Tibial artery (tissue), 4 donors: Measurements from ENCODE around the gene MACROD2.

ENCODE experiments used
- DNase-seq, 2 donors: peaks; one replicate each; pipeline ENCODE4 v3.0.0-alpha.2; 2019
- H3K27ac ChIP-seq, 2 donors: fragments of 200-600 bp; sonication (generic) in 1 of 2; 1 replicate in 1 of 2; 2 replicates in 1 of 2; pipeline ENCODE4 v1.5.1; 2018 to 2019; ENCODE audit warnings: mild to moderate bottlenecking in 1 of 2
- H3K27me3 ChIP-seq, 2 donors: fragments of 200-600 bp; sonication (generic) in 1 of 2; one replicate each; pipeline versions ENCODE4 v1.5.1 to v1.6.0; 2016 to 2019
- H3K36me3 ChIP-seq, 3 donors: fragments of 200-600 bp; sonication (generic) in 2 of 3; one replicate each; pipeline ENCODE4 v1.5.1; 2016 to 2019; ENCODE audit warnings: mild to moderate bottlenecking in 2 of 3
- H3K4me1 ChIP-seq, 4 donors: fragments of 200-600 bp; sonication (generic) in 2 of 4; 1 replicate in 3 of 4; 2 replicates in 1 of 4; pipeline ENCODE4 v1.5.1; 2016 to 2019
- H3K4me3 ChIP-seq, 2 donors: fragments of 200-600 bp; sonication (generic) in 1 of 2; 1 replicate in 1 of 2; 2 replicates in 1 of 2; pipeline ENCODE4 v1.5.1; 2018 to 2019; ENCODE audit warnings: mild to moderate bottlenecking in 2 of 2
- H3K9me3 ChIP-seq, 3 donors: fragments of 200-600 bp; sonication (generic) in 1 of 3; one replicate each; pipeline ENCODE4 v1.5.1; 2016 to 2019
- intact Hi-C: fragments of 100-400 bp; cut with DNase I; formaldehyde crosslinking; loops from one replicate; pipeline ENCODE4 v1.15.0; 2023; ENCODE audit warnings: low total_unique reads
- TF ChIP-seq, protein P1 (sequence below), 2 experiments: fragments of 200-600 bp in 1 of 2; fragments of 450-650 bp in 1 of 2; IDR thresholded peaks; one replicate each; pipeline ENCODE4 v1.5.1; 2017 to 2019; ENCODE audit warnings: antibody characterized with exemption in 2 of 2, mild to moderate bottlenecking in 1 of 2, moderate library complexity in 1 of 2

The MACROD2 gene

DNA sequence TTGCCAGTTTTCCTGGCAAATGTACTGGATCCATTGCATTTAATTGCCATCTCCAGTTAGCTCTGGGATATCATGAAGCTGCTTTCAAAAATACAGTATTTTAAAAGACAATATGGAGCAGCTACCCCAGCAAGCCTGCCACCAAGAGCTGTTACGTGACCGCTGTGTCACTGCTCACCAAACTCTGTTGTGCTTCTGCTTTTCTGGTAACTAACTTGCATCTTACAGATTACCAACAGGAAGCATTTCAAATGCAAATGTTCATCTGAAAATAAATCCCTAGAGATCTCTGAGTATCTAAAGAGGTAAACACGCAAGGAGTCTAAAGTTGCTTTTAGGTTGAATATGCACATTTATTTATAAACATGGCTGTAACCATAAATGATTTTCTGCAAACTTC lies 1569.7 kb downstream of the MACROD2 start:
- H3K27ac ChIP-seq: no peak overlapping the region
- DNase-seq: no peak
- H3K9me3 ChIP-seq: no peaks in the 10 kb centered on the region
- H3K36me3 ChIP-seq: no peaks in the 10 kb centered on the region
- intact Hi-C loops: no loop called here
- H3K27me3 ChIP-seq: no peaks in the 10 kb centered on the region
- TF ChIP-seq, protein P1, sequence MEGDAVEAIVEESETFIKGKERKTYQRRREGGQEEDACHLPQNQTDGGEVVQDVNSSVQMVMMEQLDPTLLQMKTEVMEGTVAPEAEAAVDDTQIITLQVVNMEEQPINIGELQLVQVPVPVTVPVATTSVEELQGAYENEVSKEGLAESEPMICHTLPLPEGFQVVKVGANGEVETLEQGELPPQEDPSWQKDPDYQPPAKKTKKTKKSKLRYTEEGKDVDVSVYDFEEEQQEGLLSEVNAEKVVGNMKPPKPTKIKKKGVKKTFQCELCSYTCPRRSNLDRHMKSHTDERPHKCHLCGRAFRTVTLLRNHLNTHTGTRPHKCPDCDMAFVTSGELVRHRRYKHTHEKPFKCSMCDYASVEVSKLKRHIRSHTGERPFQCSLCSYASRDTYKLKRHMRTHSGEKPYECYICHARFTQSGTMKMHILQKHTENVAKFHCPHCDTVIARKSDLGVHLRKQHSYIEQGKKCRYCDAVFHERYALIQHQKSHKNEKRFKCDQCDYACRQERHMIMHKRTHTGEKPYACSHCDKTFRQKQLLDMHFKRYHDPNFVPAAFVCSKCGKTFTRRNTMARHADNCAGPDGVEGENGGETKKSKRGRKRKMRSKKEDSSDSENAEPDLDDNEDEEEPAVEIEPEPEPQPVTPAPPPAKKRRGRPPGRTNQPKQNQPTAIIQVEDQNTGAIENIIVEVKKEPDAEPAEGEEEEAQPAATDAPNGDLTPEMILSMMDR (IDR thresholded peaks at IDR 0.05): no peak
- H3K4me1 ChIP-seq: peaks cover 0 to 20% (median 0%) of the 10 kb centered on the region in 4 donors
- no peak overlapping the region for H3K4me3 ChIP-seq

DNA sequence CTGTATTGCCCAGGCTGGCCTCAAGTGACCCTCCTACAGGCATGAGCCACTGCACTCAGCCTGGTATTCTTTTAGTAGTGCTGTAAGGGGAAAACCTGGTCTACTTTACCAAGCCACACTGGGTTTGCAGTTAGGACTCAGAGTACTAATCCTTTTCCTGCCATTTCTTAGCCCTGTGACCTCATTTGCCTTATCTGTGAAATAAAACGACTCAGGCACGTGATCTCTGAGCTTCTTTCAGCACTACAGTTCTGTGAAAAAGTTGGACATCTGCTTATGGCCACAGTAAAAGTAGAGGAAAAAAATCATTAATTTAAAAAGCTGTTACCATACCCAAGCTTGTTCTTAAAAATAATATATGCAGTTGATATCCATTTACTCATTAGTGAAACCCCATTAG lies 1570.5 kb downstream of the MACROD2 start:
- Histone ChIP-seq H3K4me3 (no peak overlapping the region), H3K36me3 (no peaks in the 10 kb centered on the region), H3K27me3 (no peaks in the 10 kb centered on the region), H3K27ac (no peak overlapping the region), H3K9me3 (no peaks in the 10 kb centered on the region), H3K4me1 (peaks cover 0 to 20% (median 0%) of the 10 kb centered on the region in 4 donors)
- no peak for DNase-seq
- intact Hi-C loops: no loop called here
- TF ChIP-seq, protein P1 (IDR thresholded peaks at IDR 0.05): no peak

GRCh38 chr20:15567219-15567618 lies 1571.9 kb downstream of the MACROD2 start:
- no peak overlapping the region for H3K27ac ChIP-seq
- peaks cover 0 to 20% (median 0%) of the 10 kb centered on the region in 4 donors for H3K4me1 ChIP-seq
- H3K4me3 ChIP-seq: no peak overlapping the region
- no peaks in the 10 kb centered on the region for H3K36me3 ChIP-seq
- H3K9me3 ChIP-seq: no peaks in the 10 kb centered on the region
- no peak for DNase-seq
- TF ChIP-seq, protein P1 (IDR thresholded peaks at IDR 0.05): no peak
- intact Hi-C loops: no loop called here
- no peaks in the 10 kb centered on the region for H3K27me3 ChIP-seq

- Histone ChIP-seq H3K4me1 (peaks cover 0 to 20% (median 0%) of the 10 kb centered on the region in 4 donors), H3K27me3 (no peaks in the 10 kb centered on the region), H3K9me3 (no peaks in the 10 kb centered on the region), H3K4me3 (no peak overlapping the region), H3K27ac (no peak overlapping the region), H3K36me3 (no peaks in the 10 kb centered on the region)
- intact Hi-C loops: no loop called here
- DNase-seq: no peak
- TF ChIP-seq, protein P1 (IDR thresholded peaks at IDR 0.05): no peak
Measured at GRCh38 chr20:15570156-15570555, 1574.8 kb downstream of the MACROD2 start.

DNA sequence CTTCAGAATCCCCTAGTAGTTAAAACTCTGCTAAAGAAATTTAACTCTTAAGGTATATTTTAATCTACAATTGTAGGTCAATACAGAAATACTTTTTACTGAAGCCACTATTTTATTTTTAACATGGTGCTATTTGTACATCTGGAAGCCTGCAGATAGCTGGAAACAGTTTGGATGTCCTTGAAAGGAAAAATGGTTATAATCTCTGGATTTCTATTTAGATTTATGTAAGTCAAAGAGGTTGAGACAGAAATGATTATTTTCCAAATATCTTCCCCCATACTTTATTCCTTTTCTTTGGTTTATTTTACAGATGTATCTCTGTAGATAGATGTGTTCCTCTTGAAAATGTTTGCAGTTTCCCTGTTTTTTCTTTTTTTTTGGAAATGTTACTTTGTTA lies 1575.7 kb downstream of the MACROD2 start:
- intact Hi-C loops: no loop called here

More for the DNA sequence above, 1575.7 kb downstream of the MACROD2 start:
- Histone ChIP-seq H3K4me1 (peaks cover 0 to 16% (median 0%) of the 10 kb centered on the region in 4 donors), H3K27ac (no peak overlapping the region), H3K27me3 (no peaks in the 10 kb centered on the region), H3K36me3 (no peaks in the 10 kb centered on the region), H3K4me3 (no peak overlapping the region), H3K9me3 (no peaks in the 10 kb centered on the region)
- DNase-seq: no peak
- TF ChIP-seq, protein P1 (IDR thresholded peaks at IDR 0.05): no peak
